KMS-11 (cell line): ENCODE results near the gene FBXL19.
"Not testable (repeated sequence)": the region's sequence is repeated elsewhere in the genome, so short reads cannot be mapped to it uniquely, and the experiment has no call there.

Source experiments
- H2AFZ ChIP-seq: fragments of 200-600 bp; sonication (generic); 2 replicates; pipeline ENCODE4 v1.6.1; 2016; ENCODE audit warnings: antibody characterized with exemption, mixed run types, low read depth
- H3K27ac ChIP-seq: fragments of 200-600 bp; sonication (generic); 2 replicates; pipeline ENCODE4 v1.6.1; 2016; ENCODE audit warnings: mild to moderate bottlenecking, mixed run types
- H3K27me3 ChIP-seq: fragments of 200-600 bp; sonication (generic); 2 replicates; pipeline ENCODE4 v1.6.1; 2017; ENCODE audit warnings: mild to moderate bottlenecking, low read depth, mixed run types, moderate library complexity; ENCODE audit not compliant: insufficient read depth
- H3K36me3 ChIP-seq: fragments of 200-600 bp; sonication (generic); 2 replicates; pipeline ENCODE4 v1.6.1; 2017; ENCODE audit warnings: mild to moderate bottlenecking, mixed run types; ENCODE audit not compliant: insufficient read depth
- H3K4me1 ChIP-seq: fragments of 200-600 bp; sonication (generic); 2 replicates; pipeline ENCODE4 v1.6.1; 2016; ENCODE audit warnings: mild to moderate bottlenecking, low read depth, mixed run types; ENCODE audit not compliant: poor library complexity, severe bottlenecking
- H3K4me2 ChIP-seq: fragments of 200-600 bp; sonication (generic); 2 replicates; pipeline ENCODE4 v1.7.0; 2016; ENCODE audit warnings: mild to moderate bottlenecking, mixed run types
- H3K4me3 ChIP-seq: fragments of 200-600 bp; sonication (generic); IDR thresholded peaks from 2 replicates; pipeline ENCODE4 v1.6.1; 2017; ENCODE audit warnings: low read depth, low read length, mixed read lengths; ENCODE audit not compliant: insufficient read depth
- H3K79me2 ChIP-seq: fragments of 200-600 bp; sonication (generic); 2 replicates; pipeline ENCODE4 v1.6.1; 2016; ENCODE audit warnings: low read depth, mixed run types; ENCODE audit not compliant: insufficient read depth
- H3K9ac ChIP-seq: fragments of 200-600 bp; sonication (generic); 2 replicates; pipeline ENCODE4 v1.6.1; 2016; ENCODE audit warnings: mild to moderate bottlenecking, mixed run types
- H4K20me1 ChIP-seq: fragments of 200-600 bp; sonication (generic); 2 replicates; pipeline ENCODE4 v1.6.1; 2016; ENCODE audit warnings: mild to moderate bottlenecking, mixed run types; ENCODE audit not compliant: insufficient read depth
- CTCF ChIP-seq: fragments of 200-600 bp; sonication (generic); conservative IDR thresholded peaks from 2 replicates; pipeline ENCODE4 v1.6.1; 2017; ENCODE audit warnings: low read depth, mild to moderate bottlenecking, antibody characterized with exemption, low read length, moderate library complexity, mixed read lengths

Gene FBXL19

GRCh38 chr16:30931068-30931650 lies 7.8 kb downstream of the FBXL19 start:
- Histone ChIP-seq H3K27me3 (no peaks in the 10 kb centered on the region), H2AFZ (no peak overlapping the region), H3K4me2 (no peak overlapping the region), H3K79me2 (no peaks in the 10 kb centered on the region), H4K20me1 (no peaks in the 10 kb centered on the region), H3K9ac (no peak overlapping the region), H3K4me3 (no peak overlapping the region), H3K4me1 (no peaks in the 10 kb centered on the region), H3K36me3 (no peaks in the 10 kb centered on the region; the same call in 1 of the 2 replicates), H3K27ac (no peak overlapping the region)
- no peak for TF ChIP-seq CTCF

GRCh38 chr16:30934827-30935557 lies 11.6 kb downstream of the FBXL19 start:
- H3K4me1 ChIP-seq: no peaks in the 10 kb centered on the region
- H2AFZ ChIP-seq: no peak overlapping the region
- peak; percentile 79 for TF ChIP-seq CTCF
- H3K36me3 ChIP-seq: no peaks in the 10 kb centered on the region; the same call in 1 of the 2 replicates
- H3K27ac ChIP-seq: no peak overlapping the region
- H3K79me2 ChIP-seq: no peaks in the 10 kb centered on the region
- no peak overlapping the region for H3K9ac ChIP-seq
- no peak overlapping the region for H3K4me2 ChIP-seq
- no peaks in the 10 kb centered on the region for H4K20me1 ChIP-seq
- H3K4me3 ChIP-seq: no peak overlapping the region
- no peaks in the 10 kb centered on the region for H3K27me3 ChIP-seq

- no peak overlapping the region for H3K4me2 ChIP-seq
- H3K27me3 ChIP-seq: no peaks in the 10 kb centered on the region
- H3K36me3 ChIP-seq: no peaks in the 10 kb centered on the region; the same call in 1 of the 2 replicates
- TF ChIP-seq CTCF: no peak
- no peak overlapping the region for H2AFZ ChIP-seq
- no peak overlapping the region for H3K4me3 ChIP-seq
- no peak overlapping the region for H3K27ac ChIP-seq
- H3K4me1 ChIP-seq: peaks cover 19% of the 10 kb centered on the region
- H3K9ac ChIP-seq: no peak overlapping the region
- no peaks in the 10 kb centered on the region for H3K79me2 ChIP-seq
- H4K20me1 ChIP-seq: no peaks in the 10 kb centered on the region
Measured at GRCh38 chr16:30937692-30938091, 14.3 kb downstream of the FBXL19 start.

GRCh38 chr16:30939571-30939970 lies 16.2 kb downstream of the FBXL19 start:
- H3K27ac ChIP-seq, H4K20me1 ChIP-seq, H3K4me2 ChIP-seq, H3K9ac ChIP-seq, H3K36me3 ChIP-seq, H3K27me3 ChIP-seq, H3K4me3 ChIP-seq, H3K79me2 ChIP-seq, H2AFZ ChIP-seq: not testable (repeated sequence)
- peaks cover 24% of the 10 kb centered on the region for H3K4me1 ChIP-seq
